Subcutaneous adipose tissue (tissue), 4 donors: ENCODE results near the gene BIN1. TPM values are rescaled to one million over a fixed set of nuclear protein-coding genes. Genes with fewer than 3 reads are reported as not detected.

Source experiments
- total RNA-seq, 4 donors: library from RNA; depleted of rRNA; stranded (reverse); fragments of >200 nt; gene quantifications; one replicate each; pipeline ENCODE4 v1.1.0, GENCODE V29; 2016
- TF ChIP-seq, protein P1 (sequence below): fragments of 450-650 bp; IDR thresholded peaks from one replicate; pipeline ENCODE4 v1.5.1; 2016; ENCODE audit warnings: low read depth, mild to moderate bottlenecking, control low read depth, antibody characterized with exemption, moderate library complexity

Gene BIN1
- total RNA-seq, 4 donors from 2014 or later, result 53.3 to 134 (median 55.4) TPM

DNA sequence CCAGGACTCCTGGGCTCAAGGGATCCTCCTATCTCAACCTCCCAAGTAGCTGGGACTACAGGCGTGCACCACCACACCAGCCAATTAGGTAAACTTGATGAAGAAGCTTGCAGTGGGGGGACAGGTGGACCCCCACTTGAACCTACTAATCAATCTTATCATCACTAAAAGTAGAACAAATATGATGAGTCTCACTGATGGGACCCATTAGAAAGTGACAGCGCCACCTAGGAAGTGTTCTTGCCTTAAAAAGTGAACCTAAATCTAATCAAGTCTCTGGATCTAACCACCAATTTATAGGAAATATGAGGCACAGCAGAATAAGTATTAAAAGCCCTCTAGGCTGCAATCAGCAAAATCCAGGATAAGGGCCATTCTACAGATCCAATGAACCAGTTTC lies 79.2 kb downstream of the BIN1 start:
- TF ChIP-seq, protein P1, sequence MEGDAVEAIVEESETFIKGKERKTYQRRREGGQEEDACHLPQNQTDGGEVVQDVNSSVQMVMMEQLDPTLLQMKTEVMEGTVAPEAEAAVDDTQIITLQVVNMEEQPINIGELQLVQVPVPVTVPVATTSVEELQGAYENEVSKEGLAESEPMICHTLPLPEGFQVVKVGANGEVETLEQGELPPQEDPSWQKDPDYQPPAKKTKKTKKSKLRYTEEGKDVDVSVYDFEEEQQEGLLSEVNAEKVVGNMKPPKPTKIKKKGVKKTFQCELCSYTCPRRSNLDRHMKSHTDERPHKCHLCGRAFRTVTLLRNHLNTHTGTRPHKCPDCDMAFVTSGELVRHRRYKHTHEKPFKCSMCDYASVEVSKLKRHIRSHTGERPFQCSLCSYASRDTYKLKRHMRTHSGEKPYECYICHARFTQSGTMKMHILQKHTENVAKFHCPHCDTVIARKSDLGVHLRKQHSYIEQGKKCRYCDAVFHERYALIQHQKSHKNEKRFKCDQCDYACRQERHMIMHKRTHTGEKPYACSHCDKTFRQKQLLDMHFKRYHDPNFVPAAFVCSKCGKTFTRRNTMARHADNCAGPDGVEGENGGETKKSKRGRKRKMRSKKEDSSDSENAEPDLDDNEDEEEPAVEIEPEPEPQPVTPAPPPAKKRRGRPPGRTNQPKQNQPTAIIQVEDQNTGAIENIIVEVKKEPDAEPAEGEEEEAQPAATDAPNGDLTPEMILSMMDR, result no peak

DNA sequence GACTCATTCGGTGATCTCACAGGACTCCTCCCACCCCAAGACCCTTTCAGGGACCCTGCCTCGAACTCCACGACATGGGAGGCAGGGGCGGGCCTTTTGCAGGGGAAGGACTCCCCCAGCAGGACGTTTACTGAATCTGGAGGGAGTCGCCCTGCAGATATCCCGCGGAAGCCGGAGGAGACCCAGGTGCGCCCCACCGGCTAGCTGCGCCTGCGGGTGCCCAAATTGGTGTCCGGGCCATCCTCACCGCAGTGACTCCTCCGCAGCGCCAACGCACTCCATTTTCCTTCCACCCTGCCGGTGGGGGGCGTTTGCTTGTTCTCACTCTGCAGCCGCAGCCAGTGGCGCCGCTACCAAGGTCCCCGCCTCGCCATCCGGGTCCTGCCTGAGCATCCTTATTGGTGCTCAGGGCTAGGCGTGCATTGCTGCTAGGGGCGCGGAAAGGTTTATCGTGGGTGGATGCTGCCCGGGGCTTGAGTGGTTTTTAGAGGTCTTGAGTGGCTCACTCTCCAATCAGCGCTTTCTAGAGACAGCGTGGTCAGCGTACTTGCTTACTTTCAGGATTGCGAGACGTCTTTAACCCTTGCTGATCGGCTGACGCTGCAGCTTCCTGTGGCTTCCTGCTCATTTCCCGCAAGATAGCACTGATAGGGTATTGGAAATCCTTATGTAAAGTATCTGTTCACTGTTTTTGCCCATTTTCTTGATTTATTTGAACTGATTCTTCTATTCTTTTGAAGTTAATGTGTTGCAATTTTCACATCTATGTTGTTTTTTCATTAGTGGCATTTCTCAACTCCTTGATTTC lies 81.4 kb downstream of the BIN1 start:
- TF ChIP-seq, protein P1, result no peak

DNA sequence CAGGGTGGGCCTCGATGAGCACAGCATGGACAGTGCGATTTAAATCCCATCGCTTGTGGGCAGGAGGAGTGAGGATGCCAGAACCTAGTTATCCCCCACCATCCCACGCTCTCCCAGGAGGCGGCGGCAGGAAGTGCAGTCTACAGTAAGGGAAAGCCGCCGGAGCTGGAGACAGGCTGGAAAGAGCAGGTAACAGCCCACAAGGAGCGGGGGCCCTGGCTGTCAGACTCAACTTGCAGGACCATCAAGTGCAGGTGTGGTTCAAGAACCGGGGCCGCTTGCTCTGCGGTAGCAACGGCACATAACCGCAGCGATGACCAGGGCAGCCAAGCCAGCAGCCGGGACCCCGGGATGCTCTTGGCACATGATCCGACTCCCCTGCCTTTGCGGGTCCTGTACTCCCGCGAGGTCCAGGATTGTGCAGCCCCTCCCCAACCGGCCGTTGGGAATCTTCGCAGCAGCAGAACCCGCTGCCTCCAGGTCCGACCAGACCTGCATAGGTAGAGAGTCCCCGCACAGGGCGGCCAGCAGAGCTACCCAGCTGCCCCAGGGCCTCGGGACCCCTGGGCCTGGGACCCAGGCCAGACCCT lies 82.1 kb downstream of the BIN1 start:
- TF ChIP-seq, protein P1, result no peak

DNA sequence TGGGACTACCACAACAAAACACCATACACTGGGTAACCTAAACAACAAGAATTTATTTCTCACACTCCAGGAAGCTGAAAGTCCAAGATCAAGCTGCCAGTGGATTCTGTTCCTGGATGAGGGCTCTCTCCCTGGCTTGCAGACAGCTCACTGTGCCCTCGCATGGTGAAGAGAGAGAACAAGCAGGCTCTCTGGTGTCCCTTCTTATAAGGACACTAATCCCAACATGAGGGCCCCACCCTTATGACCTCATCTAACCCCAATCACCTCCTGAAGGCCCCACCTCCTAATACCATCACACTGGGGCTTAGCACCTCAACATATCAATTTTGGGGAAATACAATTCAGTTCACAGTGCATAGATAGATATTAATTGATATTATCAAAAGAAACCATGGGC lies 83.5 kb downstream of the BIN1 start:
- TF ChIP-seq, protein P1, result no peak

DNA sequence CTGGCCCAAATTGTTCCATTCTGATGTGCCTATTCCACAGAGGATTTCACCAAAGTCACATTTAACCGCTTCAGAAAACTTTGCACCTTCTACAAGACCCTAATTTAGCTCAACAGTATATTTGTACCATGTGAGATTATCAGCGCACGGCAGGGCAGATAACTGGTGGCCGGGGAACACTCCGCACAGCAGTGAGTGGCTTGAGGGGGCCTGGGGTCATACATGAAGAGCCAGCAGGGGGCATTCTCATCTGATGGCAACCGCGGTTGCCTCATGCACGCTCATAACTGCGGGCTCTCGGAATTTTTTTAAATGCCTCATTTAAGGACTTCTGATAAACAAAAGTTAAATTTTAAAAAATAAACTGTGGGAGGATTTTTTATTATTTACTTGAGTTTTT lies 84.1 kb downstream of the BIN1 start:
- TF ChIP-seq, protein P1, result no peak

DNA sequence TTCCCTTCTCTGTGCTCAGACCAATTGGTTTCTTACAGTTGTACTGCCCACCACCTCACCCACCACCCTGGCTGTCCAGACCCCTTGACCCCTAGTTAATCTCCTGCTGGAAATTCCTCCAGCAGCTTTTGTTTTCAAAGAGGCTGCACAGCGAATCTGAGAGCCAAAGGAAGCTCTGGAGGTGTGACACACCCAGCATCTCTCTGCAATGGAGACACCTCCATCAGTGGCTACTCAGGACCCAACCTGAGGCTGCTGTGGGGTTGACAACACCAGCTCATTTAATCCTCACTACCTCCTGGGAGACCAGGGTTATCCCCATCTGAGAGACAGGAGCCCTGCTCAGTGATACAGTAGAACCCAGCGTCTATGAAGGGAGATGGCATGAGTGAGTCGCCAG lies 86.4 kb downstream of the BIN1 start:
- TF ChIP-seq, protein P1, result no peak

DNA sequence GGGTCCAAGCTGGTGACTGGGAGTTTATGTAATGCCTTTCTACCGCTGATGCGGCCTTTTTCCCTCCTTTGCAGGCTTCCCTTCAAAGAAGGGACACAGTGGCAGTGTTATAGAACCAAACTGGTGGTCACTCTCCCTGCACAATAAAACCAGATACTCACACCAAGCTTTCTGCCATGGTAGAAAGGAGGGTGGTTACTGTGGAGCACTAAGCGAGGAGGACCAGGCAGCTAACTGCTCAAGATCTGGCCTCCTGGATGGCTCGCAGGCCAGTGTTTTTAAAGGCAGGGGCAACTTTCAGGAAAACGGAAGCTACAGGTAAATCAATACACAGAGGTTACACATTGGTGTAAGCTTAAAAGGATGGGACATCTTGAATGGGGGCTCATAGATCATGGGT lies 89.4 kb downstream of the BIN1 start:
- TF ChIP-seq, protein P1, result no peak
